OCI-LY7 (cell line): ENCODE results near the gene BFSP2.
A peak's percentile ranks its signal among the peaks of the same experiment; 100 is the strongest.

Experiments used
- CTCF ChIP-seq: fragments of 200-600 bp; sonication (generic); conservative IDR thresholded peaks from 2 replicates; pipeline ENCODE4 v1.5.1; 2014; ENCODE audit warnings: mild to moderate bottlenecking, antibody characterized with exemption, low read length, moderate library complexity, mixed read lengths
- EZH2phosphoT487 ChIP-seq: fragments of 200-600 bp; sonication (generic); IDR thresholded peaks from 2 replicates; pipeline ENCODE4 v1.6.1; 2018; ENCODE audit warnings: low read depth, borderline replicate concordance, mild to moderate bottlenecking, mixed run types, antibody characterized with exemption, low read length, moderate library complexity, mixed read lengths

- peak; percentile 69 for TF ChIP-seq CTCF
- no peak for TF ChIP-seq EZH2phosphoT487
These were observed 13.0 kb upstream of the BFSP2 start for GRCh38 chr3:133386876-133387275.
